ENCODE measurements around the gene SLA2.
"Not testable (repeated sequence)": the region's sequence is repeated elsewhere in the genome, so short reads cannot be mapped to it uniquely, and the experiment has no call there.

The SLA2 gene

GRCh38 chr20:36645998-36646397 is at the start of gene SLA2:
Gene SLA2, minus strand, starts transcription at chr20:36646196. Its CDS starts 4,861 bp downstream, at chr20:36641335.
- peak; percentile 81 for DNase-seq

- not testable (repeated sequence) for DNase-seq
These were observed 49.5 kb upstream of the SLA2 start for GRCh38 chr20:36695467-36695866.

DNA sequence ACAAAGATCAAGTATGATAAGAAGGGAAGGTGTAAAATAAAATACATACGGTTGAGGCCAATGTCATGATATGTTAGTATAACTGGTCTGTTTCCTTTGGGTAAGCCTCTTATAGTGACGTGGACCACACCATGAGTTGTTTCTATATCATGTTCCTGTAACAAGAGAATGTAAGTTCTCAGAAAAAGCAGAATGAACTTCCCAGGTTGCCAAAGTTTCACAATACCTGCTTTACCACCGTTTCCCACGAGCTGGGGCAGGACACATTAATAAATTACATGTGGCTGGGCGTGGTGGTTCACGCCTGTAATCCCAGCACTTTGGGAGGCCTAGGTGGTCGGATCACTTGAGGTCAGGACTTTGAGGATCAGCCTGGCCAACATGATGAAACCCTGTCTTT is 42.6 kb upstream of the SLA2 start:
- DNase-seq: no peak

DNA sequence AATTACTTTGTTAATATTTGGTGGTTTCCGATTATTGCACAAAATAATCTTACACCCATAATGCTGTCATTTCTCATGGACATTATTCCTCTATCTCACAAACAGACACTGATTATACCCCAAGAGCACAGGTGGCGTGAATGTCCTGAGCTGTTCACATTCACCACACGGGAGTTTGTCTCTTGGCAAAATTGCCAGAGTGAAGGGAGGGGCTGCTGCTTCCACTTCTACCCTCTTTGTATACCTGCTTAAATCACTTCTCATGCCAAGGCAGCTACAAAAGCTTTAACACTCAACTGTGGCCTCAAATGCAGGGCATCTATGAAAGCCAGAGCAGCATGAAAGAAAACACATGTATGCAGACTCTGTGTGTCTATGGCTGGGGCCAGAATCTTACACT is 41.9 kb upstream of the SLA2 start:
- no peak for DNase-seq

- DNase-seq: no peak
These were observed 40.9 kb upstream of the SLA2 start for GRCh38 chr20:36686944-36687343.

- no peak for DNase-seq
These were observed 40.5 kb upstream of the SLA2 start for GRCh38 chr20:36686504-36686903.

DNA sequence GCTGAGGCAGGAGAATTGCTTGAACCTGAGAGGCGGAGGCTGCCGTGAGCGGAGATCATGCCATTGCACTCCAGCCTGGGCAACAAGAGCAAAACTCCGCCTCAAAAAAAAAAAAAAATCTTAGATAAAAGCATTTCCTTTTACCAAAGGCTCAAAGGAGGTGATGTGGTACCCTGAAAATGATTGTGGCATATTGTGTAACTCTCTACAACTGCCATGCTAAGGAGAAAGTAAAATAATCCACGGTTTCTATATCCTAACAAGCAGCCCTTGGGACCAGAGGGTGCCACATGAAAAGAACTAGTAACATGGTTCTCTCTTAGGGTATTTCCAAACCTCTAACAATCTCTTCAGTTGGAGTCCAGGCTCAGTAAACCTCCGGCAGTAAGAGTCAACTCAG is 38.8 kb upstream of the SLA2 start:
- no peak for DNase-seq

DNA sequence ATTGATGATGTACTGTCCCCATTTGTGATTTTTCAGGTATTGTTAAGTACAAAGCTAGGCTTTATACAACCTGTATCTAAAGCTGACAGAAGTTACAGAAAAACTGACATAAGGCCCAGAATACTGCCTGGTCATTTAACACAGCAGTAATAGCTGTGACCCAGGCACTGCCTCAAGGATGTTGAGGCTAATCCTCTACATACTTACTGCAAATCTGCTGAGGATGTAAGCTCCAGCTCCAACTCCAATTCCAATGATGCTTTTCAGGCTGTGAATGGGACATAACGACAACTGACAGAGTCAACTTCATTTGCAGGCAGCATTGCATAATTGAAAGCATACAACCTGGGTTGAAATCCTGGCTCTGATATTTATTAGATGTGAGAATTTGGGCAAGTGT is 36.3 kb upstream of the SLA2 start:
- DNase-seq: no peak

DNA sequence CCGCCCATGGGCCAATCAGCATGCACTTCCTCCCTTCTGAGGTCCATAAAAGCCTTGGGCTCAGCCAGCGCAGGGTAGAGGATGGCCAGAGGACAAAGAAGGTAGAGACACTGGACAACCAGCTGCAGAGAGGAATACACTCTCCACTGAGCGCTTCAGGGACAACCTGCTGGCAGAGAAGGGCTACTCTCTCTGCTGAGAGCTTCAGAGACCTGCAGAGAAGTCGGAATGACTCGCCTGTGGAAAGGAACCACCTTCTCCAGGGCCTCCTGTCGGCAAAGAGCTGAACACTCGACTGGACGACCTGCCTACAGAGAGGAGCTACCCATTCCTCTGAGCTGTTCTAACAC is 31.4 kb upstream of the SLA2 start:
- DNase-seq: no peak

- no peak for DNase-seq
These were observed 30.9 kb upstream of the SLA2 start for GRCh38 chr20:36676701-36677421.

- not testable (repeated sequence) for DNase-seq
These were observed 29.5 kb upstream of the SLA2 start for GRCh38 chr20:36675545-36675944.

DNA sequence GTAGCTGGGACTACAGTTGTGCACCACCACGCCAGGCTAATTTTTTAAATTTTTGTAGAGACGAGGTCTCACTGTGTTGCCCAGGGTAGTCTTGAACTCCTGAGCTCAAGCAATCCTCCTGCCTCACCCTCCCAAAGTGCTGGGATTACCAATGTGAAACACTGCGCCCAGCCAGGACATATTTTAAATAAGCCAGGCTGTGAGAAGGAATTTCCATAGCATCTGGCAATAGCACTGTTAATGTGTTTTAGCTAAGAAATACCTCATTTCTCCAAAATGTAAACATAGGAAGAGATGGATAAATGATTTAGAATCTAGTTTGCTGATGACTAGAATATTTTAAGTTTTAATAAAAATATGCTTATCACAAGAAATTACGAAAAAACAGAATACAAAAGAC is 27.0 kb upstream of the SLA2 start:
- DNase-seq: no peak

DNA sequence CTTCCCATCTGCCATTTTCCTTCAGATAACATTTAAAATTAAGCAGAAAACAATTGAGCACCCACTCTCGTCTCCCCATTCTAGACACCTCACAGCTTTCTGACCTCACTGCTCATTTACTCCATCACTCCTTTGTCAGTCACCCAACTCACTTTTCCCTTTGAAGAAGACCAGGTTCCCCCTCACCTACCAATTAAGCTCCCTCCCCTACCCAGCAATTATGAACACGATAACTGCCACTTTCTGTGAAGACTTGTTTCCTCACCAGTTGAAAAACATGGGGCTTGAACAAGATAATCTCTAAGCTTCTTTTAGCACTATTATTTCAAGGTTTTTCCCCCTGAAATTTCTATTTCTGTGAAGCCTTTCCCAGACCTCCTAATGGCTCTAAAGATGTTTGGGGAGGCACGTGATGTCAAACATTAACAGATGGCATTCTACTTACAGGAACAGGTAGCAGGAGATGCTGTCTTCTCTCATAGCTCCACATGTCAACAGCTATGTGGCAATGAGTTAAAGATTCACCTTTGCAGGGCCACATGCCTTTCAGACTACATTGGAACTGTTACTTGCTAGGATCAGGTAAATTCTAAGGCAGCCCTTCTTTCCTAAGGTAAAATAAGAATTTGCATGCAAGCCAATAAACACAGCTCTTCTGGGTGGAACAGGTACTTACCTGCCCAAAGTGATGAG is 24.8 kb upstream of the SLA2 start:
- DNase-seq: no peak

- DNase-seq: no peak
These were observed 20.3 kb upstream of the SLA2 start for GRCh38 chr20:36666181-36666740.

- no peak for DNase-seq
These were observed 17.0 kb upstream of the SLA2 start for GRCh38 chr20:36663031-36663430.

DNA sequence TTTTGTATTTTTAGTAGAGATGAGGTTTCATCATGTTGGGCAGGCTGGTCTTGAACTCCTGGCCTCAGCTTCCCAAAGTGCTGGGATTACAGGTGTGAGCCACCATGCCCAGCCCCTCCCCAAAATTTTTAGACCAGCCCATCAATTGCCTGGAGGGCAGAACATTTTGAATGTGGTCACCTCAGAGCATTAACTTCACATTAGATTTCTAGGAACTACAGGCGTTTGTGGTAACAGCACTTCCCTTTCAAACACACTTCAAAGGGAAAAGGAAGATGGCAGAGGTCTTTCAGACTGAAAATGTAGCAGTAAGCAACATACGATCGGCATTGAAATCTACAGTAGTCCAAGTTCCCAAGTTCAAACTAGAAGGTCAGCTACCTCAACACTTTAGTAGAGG is 12.3 kb upstream of the SLA2 start:
- peak; percentile 42 for DNase-seq

DNA sequence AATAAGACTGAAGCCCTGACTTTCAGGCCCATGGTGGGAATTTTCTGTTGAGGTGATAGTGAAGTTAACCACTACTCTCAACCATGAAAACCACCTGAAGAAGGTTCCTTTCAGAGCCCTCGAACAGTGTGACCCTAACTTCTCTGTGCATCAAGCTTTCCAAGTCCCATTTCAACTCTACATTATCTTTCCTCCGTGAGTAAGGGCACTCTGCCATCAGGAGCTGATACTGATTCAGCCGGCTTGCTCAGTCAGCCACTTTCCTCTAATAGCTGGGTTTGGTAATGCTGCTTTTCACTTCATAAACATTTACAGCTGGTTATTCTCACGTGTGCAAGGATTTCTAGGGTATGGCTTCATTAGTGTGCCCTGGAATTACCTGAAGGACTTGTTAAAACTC is 10.7 kb upstream of the SLA2 start:
- DNase-seq: no peak

GRCh38 chr20:36655004-36655403 is 9.0 kb upstream of the SLA2 start:
- no peak for DNase-seq

GRCh38 chr20:36654506-36654905 is 8.5 kb upstream of the SLA2 start:
- no peak for DNase-seq

GRCh38 chr20:36653456-36653855 is 7.5 kb upstream of the SLA2 start:
- no peak for DNase-seq

DNA sequence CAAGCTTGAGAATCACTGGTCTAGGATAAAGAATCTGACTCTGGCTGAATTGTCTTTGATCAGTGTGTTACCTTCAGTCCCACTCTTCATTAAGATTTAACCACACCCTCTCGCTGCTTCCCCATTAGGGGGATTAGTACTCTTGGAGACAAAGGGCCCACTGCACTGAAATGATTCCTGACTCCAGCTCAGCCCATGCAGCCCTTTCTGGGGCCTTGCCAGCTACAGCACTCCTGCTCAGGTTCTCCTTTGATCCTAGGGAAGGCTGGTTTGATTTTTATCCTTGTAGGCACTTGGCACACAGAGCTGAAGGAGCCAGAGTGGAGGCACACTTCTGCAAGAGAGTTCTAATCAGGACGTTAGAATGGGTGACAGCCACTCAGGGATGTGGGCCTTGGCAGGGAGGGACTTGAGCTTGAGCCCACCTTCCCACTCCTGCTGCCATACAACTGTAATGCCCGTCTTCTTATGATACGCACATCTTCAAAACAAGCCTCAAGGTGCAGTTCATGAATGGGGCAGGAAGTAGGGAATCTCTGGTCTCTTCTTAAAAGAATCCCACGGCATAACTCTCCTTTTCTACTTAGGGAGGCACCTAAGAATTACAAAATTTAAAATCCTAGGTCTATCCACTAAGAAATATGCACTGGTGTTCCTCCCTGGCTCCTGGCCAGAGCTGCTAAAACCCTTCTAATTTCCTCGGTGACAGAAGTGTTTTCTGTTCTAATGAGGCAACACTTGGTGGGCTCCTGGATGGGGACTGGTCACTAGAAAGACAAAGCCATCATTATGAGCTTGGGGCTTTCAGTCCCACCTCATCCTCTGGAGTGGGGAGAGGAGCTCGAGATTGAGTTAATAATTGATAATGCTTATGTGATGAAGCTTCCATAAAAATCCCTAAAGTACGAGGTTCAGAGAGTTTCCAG is 1.5 kb upstream of the SLA2 start:
- no peak for DNase-seq

DNA sequence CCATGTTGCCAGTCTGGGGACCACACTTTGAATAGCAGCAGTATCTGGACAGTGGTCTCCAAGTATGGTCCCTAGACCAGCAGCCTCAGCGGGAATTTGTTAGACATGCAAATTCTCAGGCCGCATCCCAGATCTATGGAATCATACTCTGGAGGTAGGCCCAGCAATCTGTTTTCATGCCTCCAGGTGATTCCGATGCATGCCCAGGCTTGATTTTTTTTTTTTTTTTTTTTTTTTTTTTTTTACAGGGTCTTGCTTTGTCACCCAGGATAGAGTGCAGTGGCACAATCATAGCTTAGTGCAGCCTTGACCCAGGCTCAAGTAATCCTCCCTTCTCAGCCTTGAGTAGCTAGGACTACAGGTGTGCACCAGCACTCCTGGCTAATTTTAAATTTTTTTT is 682 bp upstream of the SLA2 start:
- no peak for DNase-seq

- DNase-seq: no peak
These were observed 643 bp downstream of the SLA2 start for GRCh38 chr20:36645353-36645752.

Data from activated CD4-positive, alpha-beta T cell treated with anti-CD3 and anti-CD28 coated beads, Interleukin-2, Interleukin-6, amounts not matched to agents 100 ng/mL and 50 ng/mL, durations not matched to agents 16 hours and 8 hours (primary cell).